Activated CD4-positive, alpha-beta T cell treated with anti-CD3 and anti-CD28 coated beads, Interleukin-2, amount 50 U/mL, for 16 hours (primary cell): ENCODE data around the gene MKRN2.
"Not testable (repeated sequence)": the region's sequence is repeated elsewhere in the genome, so short reads cannot be mapped to it uniquely, and the experiment has no call there.

ENCODE experiments used
- DNase-seq: peaks from one replicate; pipeline ENCODE4 v3.0.0-alpha.2; 2020

Gene MKRN2

GRCh38 chr3:12591456-12591855 is 34.6 kb downstream of the MKRN2 start:
- no peak for DNase-seq

- DNase-seq = no peak
Observed at GRCh38 chr3:12591997-12592715, 35.3 kb downstream of the MKRN2 start.

GRCh38 chr3:12593473-12593872 is 36.6 kb downstream of the MKRN2 start:
- DNase-seq = no peak

GRCh38 chr3:12598890-12599289 is 42.0 kb downstream of the MKRN2 start:
- DNase-seq = no peak

DNA sequence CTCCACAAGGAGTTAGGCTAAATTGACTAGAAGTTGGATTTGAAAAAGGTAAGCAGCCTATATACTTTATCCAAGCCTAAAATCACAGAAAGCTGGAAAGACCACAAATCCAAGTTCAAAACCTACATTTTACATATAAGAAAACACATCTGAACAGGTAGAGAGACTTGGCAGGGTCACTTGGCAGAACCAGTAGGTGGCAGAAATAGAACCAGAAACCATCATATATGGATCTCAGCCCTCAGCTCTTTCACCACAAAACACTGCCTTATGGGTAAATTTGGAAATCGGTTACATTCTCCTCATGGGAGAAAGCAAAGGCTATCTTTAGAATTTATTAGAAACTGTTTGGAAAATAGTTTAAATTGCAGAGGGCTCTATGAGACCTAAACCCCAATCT is 44.2 kb downstream of the MKRN2 start:
- no peak for DNase-seq

DNA sequence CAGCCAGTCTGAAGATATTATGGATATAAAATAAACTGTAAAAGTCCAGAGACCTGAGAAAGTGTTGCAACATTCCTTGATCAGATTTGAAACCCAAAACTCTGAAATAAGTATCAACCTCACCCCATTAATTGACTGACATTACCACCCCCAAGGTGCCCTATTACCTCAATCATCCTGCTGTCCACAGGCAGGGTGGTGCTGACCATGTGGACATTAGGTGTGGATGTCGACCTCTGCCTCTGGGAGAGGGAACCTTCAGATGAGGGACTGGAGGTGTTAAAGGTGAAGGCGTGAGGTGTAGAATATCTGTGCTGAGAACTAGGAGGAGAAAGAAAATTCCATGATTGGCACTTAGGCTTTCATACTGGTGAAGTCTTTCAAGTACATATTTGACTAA is 47.1 kb downstream of the MKRN2 start:
- DNase-seq = no peak

- peak; percentile 37 for DNase-seq
Observed at GRCh38 chr3:12608376-12608775, 51.5 kb downstream of the MKRN2 start.

DNA sequence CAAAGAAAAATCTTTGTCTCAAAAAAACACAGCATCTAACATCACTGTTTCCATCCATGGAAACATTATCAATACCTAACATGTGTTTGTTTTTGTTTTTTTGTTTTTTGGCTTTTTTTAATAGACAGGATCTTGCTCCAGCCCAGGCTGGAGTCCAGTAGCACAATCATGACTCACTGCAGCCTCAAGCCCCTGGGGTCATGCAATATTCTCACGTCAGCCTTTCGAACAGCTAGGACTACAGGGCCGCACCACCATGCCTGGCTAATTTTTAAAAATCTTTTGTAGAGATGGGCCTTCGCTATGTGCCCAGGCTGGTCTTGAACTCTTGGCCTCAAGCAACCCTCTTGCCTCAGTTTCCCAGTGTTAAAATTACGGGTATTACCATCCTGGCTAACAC is 54.2 kb downstream of the MKRN2 start:
- no peak for DNase-seq

DNA sequence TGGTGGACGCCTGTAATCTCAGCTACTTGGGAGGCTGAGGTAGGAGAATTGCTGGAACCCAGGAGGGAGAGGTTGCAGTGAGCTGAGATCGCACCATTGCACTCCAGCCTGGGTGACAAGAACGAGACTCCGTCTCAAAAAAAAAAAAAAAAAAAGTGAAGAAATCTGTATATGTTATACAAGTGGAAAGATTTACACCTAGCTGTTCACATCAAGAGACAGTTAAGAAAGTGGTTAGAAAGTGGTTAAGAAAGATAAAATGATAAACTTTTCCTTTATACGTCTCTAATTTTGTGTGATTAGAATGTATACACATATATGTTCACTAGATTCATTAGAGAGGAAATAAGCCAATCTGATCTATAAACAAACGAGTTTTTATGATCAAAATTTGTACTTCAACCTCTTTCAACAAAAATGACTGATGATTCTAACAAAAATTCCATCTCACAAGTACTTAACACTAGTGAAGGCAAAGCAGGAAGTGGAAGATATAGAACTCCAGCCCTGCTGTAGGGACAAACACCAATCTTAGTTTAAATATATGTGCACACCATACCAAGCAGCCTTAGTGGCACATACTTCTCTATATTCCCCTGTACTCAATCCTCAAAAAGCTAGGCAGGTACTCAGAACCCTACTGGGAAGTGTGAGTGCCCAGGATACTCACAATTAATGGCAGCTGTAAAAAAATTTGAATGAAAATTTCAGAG is 55.8 kb downstream of the MKRN2 start:
- no peak for DNase-seq

GRCh38 chr3:12613250-12613649 is 56.4 kb downstream of the MKRN2 start:
- DNase-seq = no peak

DNA sequence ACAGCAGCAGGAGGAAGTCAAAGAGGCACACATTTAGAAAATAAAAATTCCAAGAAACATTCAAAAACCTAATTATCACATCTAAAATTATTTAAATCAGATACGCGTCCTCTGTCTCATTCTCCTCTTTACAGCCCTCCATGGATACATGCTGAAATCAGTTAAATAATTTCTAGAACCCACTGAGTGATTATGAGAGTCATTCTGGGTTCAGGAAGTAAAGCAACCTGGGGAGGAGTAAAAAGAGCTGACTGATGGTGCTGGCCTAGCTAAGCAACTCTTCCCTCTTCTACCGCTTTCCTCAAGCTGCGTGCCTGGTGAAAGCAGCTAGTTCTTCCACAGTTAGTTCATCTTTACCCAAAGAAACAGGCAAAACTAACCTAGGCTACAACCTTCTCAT is 58.4 kb downstream of the MKRN2 start:
- DNase-seq = peak; percentile 46

DNA sequence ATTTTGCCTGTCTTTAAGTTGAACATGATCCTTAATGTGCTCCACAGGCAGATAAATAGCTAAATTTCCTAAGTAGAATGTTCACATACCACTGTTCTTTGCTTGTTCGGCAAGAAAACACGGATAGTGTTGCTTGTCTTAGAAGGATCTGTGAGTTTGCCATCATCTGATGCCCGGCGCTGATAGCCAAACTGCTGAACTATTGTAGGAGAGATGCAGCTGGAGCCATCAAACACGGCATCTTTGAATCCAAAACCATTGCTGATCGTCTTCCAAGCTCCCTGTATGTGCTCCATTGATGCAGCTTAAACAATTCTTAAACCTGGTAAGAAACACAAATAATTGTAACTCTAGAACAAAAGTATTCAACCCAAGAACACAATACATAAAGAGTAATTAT is 61.5 kb downstream of the MKRN2 start:
- no peak for DNase-seq

- DNase-seq = no peak
Observed at GRCh38 chr3:12620305-12620704, 63.4 kb downstream of the MKRN2 start.

DNA sequence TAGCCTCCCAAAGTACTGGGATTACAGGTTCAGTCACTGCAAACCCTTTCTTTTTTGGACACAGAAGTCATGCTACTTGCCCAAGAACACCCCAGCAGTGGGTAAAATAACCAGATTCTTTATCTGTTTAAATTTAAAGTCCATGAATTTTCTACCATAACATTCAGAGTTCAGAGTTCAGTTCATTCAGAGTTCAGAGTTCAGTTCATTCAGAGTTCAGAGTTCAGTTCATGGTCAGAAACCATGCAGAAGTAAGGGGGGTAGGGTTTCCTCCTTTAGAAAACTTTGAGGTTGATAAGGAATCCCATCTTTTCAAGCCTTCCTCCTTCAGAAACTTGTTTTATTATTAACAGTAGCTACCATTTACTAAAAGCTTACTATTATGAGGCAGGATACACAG is 63.8 kb downstream of the MKRN2 start:
- DNase-seq = no peak

DNA sequence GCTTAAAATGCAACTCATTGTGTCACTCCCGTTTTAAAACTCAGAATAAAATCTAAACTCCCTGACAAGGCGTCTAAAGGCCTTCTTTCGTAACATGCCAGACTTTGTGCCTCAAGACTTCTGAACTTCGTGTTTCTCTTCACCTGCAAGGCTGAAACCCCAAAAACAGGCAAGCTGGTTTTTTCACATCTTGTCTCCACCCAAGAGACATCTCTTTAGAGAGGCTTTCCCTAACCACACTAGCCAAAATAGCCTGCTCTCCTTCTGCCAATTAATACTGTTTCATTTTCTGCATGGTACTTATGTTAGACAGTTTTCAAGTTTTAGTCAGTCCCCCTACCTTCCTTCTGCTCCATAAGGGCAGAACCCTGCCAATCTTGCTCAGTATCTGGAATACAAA is 65.4 kb downstream of the MKRN2 start:
- DNase-seq = no peak

GRCh38 chr3:12624056-12624455 is 67.2 kb downstream of the MKRN2 start:
- no peak for DNase-seq

- DNase-seq = not testable (repeated sequence)
Observed at GRCh38 chr3:12624964-12625363, 68.1 kb downstream of the MKRN2 start.

DNA sequence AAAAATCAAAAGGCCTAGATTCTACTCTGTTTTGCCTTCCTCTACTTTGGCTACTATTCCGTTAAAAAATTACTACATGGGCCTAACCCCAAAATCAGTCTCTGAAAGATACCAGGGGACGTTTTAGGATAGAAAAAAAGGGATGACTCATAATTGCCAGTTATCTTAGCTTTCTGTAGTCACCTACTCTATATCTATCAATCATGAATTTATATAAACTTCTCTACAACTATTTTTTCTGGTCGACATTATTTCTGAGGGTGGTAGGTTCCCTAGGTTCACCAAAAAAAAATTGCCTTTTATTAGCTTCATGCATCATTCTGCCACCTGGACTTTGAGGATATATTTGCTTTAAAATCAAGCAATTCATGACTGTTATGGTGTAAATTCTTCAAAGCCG is 70.5 kb downstream of the MKRN2 start:
- peak; percentile 20 for DNase-seq

DNA sequence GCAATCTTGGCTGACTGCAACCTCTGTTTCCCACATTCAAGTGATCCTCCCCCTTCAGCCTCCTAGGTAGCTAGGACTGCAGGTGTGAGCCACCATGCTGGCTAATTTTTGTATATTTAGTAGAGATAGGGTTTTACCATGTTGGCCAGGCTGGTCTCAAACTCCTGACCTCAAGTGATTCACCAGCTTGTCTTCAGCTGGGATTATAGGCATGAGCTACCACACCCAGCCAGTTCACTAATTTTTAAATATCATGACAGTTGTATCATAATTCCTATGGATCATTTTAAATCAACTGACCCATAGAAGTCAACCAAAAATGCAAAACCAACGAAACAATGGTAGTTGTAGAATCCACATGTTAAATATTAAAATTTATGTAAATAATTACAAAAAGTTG is 71.9 kb downstream of the MKRN2 start:
- no peak for DNase-seq

- no peak for DNase-seq
Observed at GRCh38 chr3:12629560-12629959, 72.7 kb downstream of the MKRN2 start.

- DNase-seq = no peak
Observed at GRCh38 chr3:12630292-12630691, 73.4 kb downstream of the MKRN2 start.

GRCh38 chr3:12630843-12631242 is 74.0 kb downstream of the MKRN2 start:
- DNase-seq = not testable (repeated sequence)

DNA sequence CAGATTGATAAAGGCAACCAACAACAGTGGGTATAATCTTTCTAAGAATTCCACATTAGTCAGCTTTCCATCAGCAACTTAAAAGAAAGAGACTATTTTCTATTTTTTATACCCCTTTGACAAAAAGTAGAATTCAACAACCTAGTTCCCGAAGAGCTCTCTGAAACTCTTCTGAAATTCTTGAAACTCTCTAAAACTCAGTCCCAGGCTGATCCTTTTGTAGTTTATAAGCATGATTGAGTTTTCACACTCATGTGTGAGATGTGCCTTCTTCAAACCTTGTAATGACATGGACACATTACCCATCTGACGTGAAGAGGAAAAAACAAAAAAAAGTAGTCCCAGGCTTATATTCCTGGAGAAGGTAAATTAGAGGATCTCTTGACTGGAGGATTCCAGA is 75.6 kb downstream of the MKRN2 start:
- no peak for DNase-seq

- DNase-seq = no peak
Observed at GRCh38 chr3:12633108-12633507, 76.2 kb downstream of the MKRN2 start.
